WTC11 (cell line): ENCODE measurements around the gene MGAT3. TPM values are rescaled to one million over a fixed set of nuclear protein-coding genes. Genes with fewer than 3 reads are reported as not detected.
A peak's percentile ranks its signal among the peaks of the same experiment; 100 is the strongest.

Experiments used
- ATAC-seq: fragments of 200-7000 bp; cut with Tn5 transposase; 2 replicates; pipeline ENCODE4 v1.10.0; 2021; ENCODE audit warnings: mild to moderate bottlenecking, moderate library complexity
- CTCF ChIA-PET: fragments of 300-600 bp; sonication (Branson Sonifier 250); formaldehyde crosslinking; loops from one replicate; lab custom pipeline; 2021; ENCODE audit warnings: antibody characterized with exemption; lab: Charles Lee
- POLR2A ChIA-PET: fragments of 350-600 bp; sonication (Branson Sonifier 250); formaldehyde crosslinking; loops from one replicate; lab custom pipeline; 2021; ENCODE audit warnings: antibody characterized with exemption; lab: Charles Lee
- DNase-seq: peaks from one replicate; pipeline ENCODE4 v3.0.0; 2021; ENCODE audit warnings: low spot score
- H3K27ac Mint-ChIP-seq: 2 replicates; pipeline ENCODE4 v1.8.0; 2021; ENCODE audit warnings: mixed read lengths
- H3K27me3 Mint-ChIP-seq: 2 replicates; pipeline ENCODE4 v1.8.0; 2021; ENCODE audit warnings: low read depth, mild to moderate bottlenecking, moderate library complexity, mixed read lengths
- H3K36me3 Mint-ChIP-seq: 2 replicates; pipeline ENCODE4 v1.8.0; 2021; ENCODE audit warnings: mixed read lengths
- H3K4me1 Mint-ChIP-seq: 2 replicates; pipeline ENCODE4 v1.8.0; 2022; ENCODE audit warnings: mixed read lengths
- H3K4me3 Mint-ChIP-seq: 2 replicates; pipeline ENCODE4 v1.8.0; 2021; ENCODE audit warnings: mild to moderate bottlenecking, moderate library complexity, mixed read lengths
- H3K9me3 Mint-ChIP-seq: 2 replicates; pipeline ENCODE4 v1.8.0; 2021; ENCODE audit warnings: mixed read lengths
- CREB1 ChIP-seq: sonication (generic); formaldehyde crosslinking; IDR thresholded peaks from 2 replicates; pipeline ENCODE4 v1.8.0; 2023; ENCODE audit warnings: mild to moderate bottlenecking, missing genetic modification reagents
- GTF2I ChIP-seq: fragments of 250-450 bp; sonication (Bioruptor Pico); conservative IDR thresholded peaks from 2 replicates; pipeline ENCODE4 v1.4.0; 2021; ENCODE audit warnings: mild to moderate bottlenecking
- KAT7 ChIP-seq: sonication (generic); formaldehyde crosslinking; IDR thresholded peaks from 2 replicates; pipeline ENCODE4 v1.8.1; 2023; ENCODE audit warnings: missing genetic modification reagents, mild to moderate bottlenecking, borderline replicate concordance
- NFATC4 ChIP-seq: fragments of 250-450 bp; sonication (Bioruptor Pico); IDR thresholded peaks from 2 replicates; pipeline ENCODE4 v1.9.0; 2021; ENCODE audit warnings: mild to moderate bottlenecking
- PRRX2 ChIP-seq: fragments of 250-450 bp; sonication (Bioruptor Pico); IDR thresholded peaks from 2 replicates; pipeline ENCODE4 v1.8.0; 2021; ENCODE audit warnings: mild to moderate bottlenecking
- SP1 ChIP-seq: sonication (generic); formaldehyde crosslinking; conservative IDR thresholded peaks from 2 replicates; pipeline ENCODE4 v1.8.1; 2022; ENCODE audit warnings: missing genetic modification reagents
- TEAD4 ChIP-seq: sonication (generic); formaldehyde crosslinking; IDR thresholded peaks from 2 replicates; pipeline ENCODE4 v1.8.0; 2022; ENCODE audit warnings: mild to moderate bottlenecking, missing genetic modification reagents
- ZNF317 ChIP-seq: sonication (generic); formaldehyde crosslinking; IDR thresholded peaks from 2 replicates; pipeline ENCODE4 v1.8.1; 2023; ENCODE audit warnings: low read depth, mild to moderate bottlenecking, moderate library complexity, missing genetic modification reagents, borderline replicate concordance
- ZNF423 ChIP-seq: fragments of 250-450 bp; sonication (Bioruptor Pico); IDR thresholded peaks from 2 replicates; pipeline ENCODE4 v2.1.2; 2022; ENCODE audit warnings: mild to moderate bottlenecking, moderate library complexity
- ZNF512 ChIP-seq: sonication (generic); formaldehyde crosslinking; IDR thresholded peaks from 2 replicates; pipeline ENCODE4 v1.8.1; 2022; ENCODE audit warnings: missing genetic modification reagents, borderline replicate concordance
- ZNF671 ChIP-seq: fragments of 250-450 bp; sonication (Bioruptor Pico); IDR thresholded peaks from 2 replicates; pipeline ENCODE4 v1.8.0; 2021; ENCODE audit warnings: mild to moderate bottlenecking
- total RNA-seq: library from RNA; stranded (reverse); gene quantifications from 3 replicates; pipeline ENCODE4 v1.2.3, GENCODE V29; 2021
- TF ChIP-seq, protein P1 (sequence below): fragments of 250-450 bp; sonication (Bioruptor Pico); conservative IDR thresholded peaks from 2 replicates; pipeline ENCODE4 v1.9.0; 2021; ENCODE audit warnings: mild to moderate bottlenecking
- TF ChIP-seq, protein P2 (sequence below): sonication (generic); formaldehyde crosslinking; IDR thresholded peaks from 2 replicates; pipeline ENCODE4 v1.8.0; 2022; ENCODE audit warnings: missing genetic modification reagents
- TF ChIP-seq, protein P3 (sequence below): sonication (generic); formaldehyde crosslinking; IDR thresholded peaks from 2 replicates; pipeline ENCODE4 v1.8.1; 2022; ENCODE audit warnings: low read depth, missing genetic modification reagents, borderline replicate concordance
- TF ChIP-seq, protein P4 (sequence below): sonication (generic); formaldehyde crosslinking; IDR thresholded peaks from 2 replicates; pipeline ENCODE4 v1.8.0; 2023; ENCODE audit warnings: missing genetic modification reagents, mild to moderate bottlenecking, borderline replicate concordance
- TF ChIP-seq, protein P5 (sequence below): sonication (generic); formaldehyde crosslinking; conservative IDR thresholded peaks from 2 replicates; pipeline ENCODE4 v1.8.1; 2022; ENCODE audit warnings: mild to moderate bottlenecking, missing genetic modification reagents
- TF ChIP-seq, protein P6 (sequence below): fragments of 200-600 bp; IDR thresholded peaks from 2 replicates; pipeline ENCODE4 v1.8.0; 2022; ENCODE audit warnings: antibody characterized with exemption
- TF ChIP-seq, protein P7 (sequence below): sonication (generic); formaldehyde crosslinking; IDR thresholded peaks from 2 replicates; pipeline ENCODE4 v1.8.0; 2022; ENCODE audit warnings: mild to moderate bottlenecking, missing genetic modification reagents

MGAT3 gene
- total RNA-seq, 1 experiment from 2014 or later = 11.4 TPM

DNA sequence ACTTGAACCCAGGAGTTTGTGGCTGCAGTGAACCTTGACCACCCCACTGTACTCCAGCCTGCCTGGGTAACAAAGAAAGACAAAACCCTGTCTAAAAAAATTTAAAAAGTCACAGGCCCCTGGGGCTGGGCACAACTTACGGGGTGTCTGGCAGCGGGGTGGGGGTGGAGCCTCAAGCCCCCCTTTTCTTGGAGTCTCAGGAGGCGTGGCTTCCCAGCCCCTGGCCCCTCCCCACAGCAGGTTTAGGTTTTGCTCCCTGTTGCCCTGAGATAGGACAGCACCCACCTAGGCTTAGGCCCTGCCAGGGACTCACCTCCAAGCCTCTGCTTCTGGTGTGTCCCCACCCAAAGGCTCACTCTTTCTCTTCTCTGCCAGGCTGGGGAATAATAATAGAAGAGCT, 22.4 kb downstream of the MGAT3 start:
- TF ChIP-seq, protein P1, sequence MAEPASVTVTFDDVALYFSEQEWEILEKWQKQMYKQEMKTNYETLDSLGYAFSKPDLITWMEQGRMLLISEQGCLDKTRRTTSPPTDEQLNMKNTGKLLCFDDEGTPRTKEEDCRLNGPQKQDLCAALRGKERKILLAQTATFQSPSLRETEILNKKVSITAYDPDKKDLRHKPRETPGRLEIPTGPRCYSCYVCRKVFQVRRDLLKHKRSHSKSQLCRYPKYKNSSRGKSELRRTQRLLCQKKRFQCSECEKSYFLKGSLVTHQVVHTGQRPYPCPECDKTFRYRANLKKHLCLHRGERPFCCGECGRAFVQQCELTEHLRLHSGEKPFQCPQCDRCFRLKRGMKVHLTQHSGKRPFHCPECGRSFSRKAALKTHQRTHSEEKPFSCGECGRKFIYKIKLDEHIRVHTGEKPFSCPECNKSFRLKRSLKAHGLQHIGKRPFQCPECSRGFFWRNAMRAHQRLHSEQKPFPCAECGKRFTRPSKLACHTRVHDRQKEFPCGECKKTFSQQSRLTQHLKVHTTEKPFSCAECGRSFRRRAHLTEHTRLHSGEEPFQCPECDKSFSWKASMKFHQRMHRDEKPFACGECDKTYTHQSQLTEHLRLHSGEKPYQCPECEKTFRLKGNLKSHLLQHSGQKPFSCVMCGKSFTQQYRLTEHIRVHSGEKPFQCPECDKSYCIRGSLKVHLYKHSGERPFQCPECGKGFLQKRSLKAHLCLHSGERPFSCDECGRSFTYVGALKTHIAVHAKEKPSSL (CRISPR knock-in tag) = no peak
- no peak for TF ChIP-seq ZNF512 (CRISPR knock-in tag)
- TF ChIP-seq, protein P2, sequence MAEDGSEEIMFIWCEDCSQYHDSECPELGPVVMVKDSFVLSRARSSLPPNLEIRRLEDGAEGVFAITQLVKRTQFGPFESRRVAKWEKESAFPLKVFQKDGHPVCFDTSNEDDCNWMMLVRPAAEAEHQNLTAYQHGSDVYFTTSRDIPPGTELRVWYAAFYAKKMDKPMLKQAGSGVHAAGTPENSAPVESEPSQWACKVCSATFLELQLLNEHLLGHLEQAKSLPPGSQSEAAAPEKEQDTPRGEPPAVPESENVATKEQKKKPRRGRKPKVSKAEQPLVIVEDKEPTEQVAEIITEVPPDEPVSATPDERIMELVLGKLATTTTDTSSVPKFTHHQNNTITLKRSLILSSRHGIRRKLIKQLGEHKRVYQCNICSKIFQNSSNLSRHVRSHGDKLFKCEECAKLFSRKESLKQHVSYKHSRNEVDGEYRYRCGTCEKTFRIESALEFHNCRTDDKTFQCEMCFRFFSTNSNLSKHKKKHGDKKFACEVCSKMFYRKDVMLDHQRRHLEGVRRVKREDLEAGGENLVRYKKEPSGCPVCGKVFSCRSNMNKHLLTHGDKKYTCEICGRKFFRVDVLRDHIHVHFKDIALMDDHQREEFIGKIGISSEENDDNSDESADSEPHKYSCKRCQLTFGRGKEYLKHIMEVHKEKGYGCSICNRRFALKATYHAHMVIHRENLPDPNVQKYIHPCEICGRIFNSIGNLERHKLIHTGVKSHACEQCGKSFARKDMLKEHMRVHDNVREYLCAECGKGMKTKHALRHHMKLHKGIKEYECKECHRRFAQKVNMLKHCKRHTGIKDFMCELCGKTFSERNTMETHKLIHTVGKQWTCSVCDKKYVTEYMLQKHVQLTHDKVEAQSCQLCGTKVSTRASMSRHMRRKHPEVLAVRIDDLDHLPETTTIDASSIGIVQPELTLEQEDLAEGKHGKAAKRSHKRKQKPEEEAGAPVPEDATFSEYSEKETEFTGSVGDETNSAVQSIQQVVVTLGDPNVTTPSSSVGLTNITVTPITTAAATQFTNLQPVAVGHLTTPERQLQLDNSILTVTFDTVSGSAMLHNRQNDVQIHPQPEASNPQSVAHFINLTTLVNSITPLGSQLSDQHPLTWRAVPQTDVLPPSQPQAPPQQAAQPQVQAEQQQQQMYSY (CRISPR knock-in tag) = no peak
- no peaks in the 10 kb centered on the region for H3K27me3 Mint-ChIP-seq
- ChIA-PET POLR2A (no interaction called here), CTCF (interaction anchor here (0.5 to 2.7 kb wide), 8 partner anchors 17 to 136 kb away, joined by 3 to 14 read pairs (median 5); no protein-coding TSS in a partner anchor)
- ATAC-seq (0 out of 2 replicates have a peak, but pooled peaks have one; percentile 7), DNase-seq (no peak)
- H3K9me3 Mint-ChIP-seq = no peaks in the 10 kb centered on the region
- no peak overlapping the region for H3K27ac Mint-ChIP-seq
- no peaks in the 10 kb centered on the region for H3K36me3 Mint-ChIP-seq
- H3K4me1 Mint-ChIP-seq = peaks cover 17% of the 10 kb centered on the region
- H3K4me3 Mint-ChIP-seq = no peak overlapping the region

- ChIA-PET CTCF (interaction anchor here (2.0 to 2.7 kb wide), 2 partner anchors 16 to 48 kb away, joined by 5 to 14 read pairs; no protein-coding TSS in a partner anchor), POLR2A (no interaction called here)
- no peak for ATAC-seq
Observed at GRCh38 chr22:39480557-39480956, 23.7 kb downstream of the MGAT3 start.

More at GRCh38 chr22:39480557-39480956, 23.7 kb downstream of the MGAT3 start:
- Mint-ChIP-seq H3K27ac (no peak overlapping the region), H3K9me3 (no peaks in the 10 kb centered on the region), H3K4me3 (no peak overlapping the region), H3K4me1 (peaks cover 4% of the 10 kb centered on the region), H3K27me3 (no peaks in the 10 kb centered on the region; the same call in 1 of the 2 replicates), H3K36me3 (no peaks in the 10 kb centered on the region)
- TF ChIP-seq, protein P3, sequence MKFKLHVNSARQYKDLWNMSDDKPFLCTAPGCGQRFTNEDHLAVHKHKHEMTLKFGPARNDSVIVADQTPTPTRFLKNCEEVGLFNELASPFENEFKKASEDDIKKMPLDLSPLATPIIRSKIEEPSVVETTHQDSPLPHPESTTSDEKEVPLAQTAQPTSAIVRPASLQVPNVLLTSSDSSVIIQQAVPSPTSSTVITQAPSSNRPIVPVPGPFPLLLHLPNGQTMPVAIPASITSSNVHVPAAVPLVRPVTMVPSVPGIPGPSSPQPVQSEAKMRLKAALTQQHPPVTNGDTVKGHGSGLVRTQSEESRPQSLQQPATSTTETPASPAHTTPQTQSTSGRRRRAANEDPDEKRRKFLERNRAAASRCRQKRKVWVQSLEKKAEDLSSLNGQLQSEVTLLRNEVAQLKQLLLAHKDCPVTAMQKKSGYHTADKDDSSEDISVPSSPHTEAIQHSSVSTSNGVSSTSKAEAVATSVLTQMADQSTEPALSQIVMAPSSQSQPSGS (CRISPR knock-in tag) = no peak
- no peak for TF ChIP-seq KAT7 (CRISPR knock-in tag)
- TF ChIP-seq NFATC4 (CRISPR knock-in tag) = no peak
- no peak for TF ChIP-seq GTF2I (CRISPR knock-in tag)
- TF ChIP-seq, protein P4, sequence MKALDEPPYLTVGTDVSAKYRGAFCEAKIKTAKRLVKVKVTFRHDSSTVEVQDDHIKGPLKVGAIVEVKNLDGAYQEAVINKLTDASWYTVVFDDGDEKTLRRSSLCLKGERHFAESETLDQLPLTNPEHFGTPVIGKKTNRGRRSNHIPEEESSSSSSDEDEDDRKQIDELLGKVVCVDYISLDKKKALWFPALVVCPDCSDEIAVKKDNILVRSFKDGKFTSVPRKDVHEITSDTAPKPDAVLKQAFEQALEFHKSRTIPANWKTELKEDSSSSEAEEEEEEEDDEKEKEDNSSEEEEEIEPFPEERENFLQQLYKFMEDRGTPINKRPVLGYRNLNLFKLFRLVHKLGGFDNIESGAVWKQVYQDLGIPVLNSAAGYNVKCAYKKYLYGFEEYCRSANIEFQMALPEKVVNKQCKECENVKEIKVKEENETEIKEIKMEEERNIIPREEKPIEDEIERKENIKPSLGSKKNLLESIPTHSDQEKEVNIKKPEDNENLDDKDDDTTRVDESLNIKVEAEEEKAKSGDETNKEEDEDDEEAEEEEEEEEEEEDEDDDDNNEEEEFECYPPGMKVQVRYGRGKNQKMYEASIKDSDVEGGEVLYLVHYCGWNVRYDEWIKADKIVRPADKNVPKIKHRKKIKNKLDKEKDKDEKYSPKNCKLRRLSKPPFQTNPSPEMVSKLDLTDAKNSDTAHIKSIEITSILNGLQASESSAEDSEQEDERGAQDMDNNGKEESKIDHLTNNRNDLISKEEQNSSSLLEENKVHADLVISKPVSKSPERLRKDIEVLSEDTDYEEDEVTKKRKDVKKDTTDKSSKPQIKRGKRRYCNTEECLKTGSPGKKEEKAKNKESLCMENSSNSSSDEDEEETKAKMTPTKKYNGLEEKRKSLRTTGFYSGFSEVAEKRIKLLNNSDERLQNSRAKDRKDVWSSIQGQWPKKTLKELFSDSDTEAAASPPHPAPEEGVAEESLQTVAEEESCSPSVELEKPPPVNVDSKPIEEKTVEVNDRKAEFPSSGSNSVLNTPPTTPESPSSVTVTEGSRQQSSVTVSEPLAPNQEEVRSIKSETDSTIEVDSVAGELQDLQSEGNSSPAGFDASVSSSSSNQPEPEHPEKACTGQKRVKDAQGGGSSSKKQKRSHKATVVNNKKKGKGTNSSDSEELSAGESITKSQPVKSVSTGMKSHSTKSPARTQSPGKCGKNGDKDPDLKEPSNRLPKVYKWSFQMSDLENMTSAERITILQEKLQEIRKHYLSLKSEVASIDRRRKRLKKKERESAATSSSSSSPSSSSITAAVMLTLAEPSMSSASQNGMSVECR = no peak
- TF ChIP-seq SP1 (CRISPR knock-in tag) = no peak
- TF ChIP-seq, protein P5, sequence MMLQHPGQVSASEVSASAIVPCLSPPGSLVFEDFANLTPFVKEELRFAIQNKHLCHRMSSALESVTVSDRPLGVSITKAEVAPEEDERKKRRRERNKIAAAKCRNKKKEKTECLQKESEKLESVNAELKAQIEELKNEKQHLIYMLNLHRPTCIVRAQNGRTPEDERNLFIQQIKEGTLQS = no peak
- TF ChIP-seq PRRX2 = no peak
- TF ChIP-seq ZNF317 (CRISPR knock-in tag) = no peak
- no peak for TF ChIP-seq ZNF671 (CRISPR knock-in tag)
- TF ChIP-seq, protein P6, sequence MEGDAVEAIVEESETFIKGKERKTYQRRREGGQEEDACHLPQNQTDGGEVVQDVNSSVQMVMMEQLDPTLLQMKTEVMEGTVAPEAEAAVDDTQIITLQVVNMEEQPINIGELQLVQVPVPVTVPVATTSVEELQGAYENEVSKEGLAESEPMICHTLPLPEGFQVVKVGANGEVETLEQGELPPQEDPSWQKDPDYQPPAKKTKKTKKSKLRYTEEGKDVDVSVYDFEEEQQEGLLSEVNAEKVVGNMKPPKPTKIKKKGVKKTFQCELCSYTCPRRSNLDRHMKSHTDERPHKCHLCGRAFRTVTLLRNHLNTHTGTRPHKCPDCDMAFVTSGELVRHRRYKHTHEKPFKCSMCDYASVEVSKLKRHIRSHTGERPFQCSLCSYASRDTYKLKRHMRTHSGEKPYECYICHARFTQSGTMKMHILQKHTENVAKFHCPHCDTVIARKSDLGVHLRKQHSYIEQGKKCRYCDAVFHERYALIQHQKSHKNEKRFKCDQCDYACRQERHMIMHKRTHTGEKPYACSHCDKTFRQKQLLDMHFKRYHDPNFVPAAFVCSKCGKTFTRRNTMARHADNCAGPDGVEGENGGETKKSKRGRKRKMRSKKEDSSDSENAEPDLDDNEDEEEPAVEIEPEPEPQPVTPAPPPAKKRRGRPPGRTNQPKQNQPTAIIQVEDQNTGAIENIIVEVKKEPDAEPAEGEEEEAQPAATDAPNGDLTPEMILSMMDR = no peak
- TF ChIP-seq TEAD4 = no peak
- no peak for TF ChIP-seq CREB1
- TF ChIP-seq ZNF423 (CRISPR knock-in tag) = no peak
- TF ChIP-seq, protein P7, sequence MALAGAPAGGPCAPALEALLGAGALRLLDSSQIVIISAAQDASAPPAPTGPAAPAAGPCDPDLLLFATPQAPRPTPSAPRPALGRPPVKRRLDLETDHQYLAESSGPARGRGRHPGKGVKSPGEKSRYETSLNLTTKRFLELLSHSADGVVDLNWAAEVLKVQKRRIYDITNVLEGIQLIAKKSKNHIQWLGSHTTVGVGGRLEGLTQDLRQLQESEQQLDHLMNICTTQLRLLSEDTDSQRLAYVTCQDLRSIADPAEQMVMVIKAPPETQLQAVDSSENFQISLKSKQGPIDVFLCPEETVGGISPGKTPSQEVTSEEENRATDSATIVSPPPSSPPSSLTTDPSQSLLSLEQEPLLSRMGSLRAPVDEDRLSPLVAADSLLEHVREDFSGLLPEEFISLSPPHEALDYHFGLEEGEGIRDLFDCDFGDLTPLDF (CRISPR knock-in tag) = no peak
- no peak for DNase-seq
